ENCODE results near the gene MAZ.

The MAZ gene

DNA sequence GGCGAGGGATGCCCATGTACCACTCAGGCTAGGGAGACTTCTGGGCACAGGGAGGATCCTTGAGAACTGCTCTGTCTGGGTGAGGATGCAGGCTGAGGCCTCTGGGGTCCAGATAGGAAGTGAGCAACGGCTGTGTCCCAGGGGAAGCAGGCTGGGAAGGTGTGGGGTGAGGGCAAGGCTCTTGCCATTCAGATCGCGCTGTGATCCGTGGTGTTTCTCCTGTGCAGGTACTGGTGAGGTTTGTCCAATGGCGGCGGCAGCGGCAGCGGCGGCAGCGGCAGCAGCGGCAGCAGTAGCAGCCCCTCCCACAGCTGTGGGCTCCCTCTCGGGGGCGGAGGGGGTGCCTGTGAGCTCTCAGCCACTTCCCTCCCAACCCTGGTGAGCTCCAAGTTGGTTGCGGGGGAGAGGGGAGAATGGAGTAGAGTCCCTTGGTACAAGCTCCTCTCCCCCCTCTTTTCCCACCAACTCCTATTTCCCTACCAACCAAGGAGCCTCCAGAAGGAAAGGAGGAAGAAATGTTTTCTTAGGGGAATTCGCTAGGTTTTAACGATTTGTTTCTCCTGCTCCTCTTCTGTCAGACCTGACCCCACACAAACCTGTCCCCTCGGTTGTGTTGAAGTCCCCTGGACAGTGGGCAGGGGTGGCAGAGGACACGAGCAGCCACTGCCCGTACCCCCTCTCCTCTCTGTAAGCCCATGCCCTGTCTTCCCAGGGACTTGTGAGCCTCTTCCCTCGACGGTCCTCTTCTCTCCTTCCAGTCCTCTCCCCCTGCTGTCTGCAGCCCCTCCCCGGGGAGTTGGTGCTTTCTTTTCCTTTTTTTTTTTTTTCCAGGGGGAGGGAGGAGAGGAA lies 3.7 kb downstream of the MAZ start:
- Mint-ChIP-seq H3K4me1 (peaks cover 43% of the 10 kb centered on the region), H3K27ac (no peak overlapping the region), H3K27me3 (peaks cover 3% of the 10 kb centered on the region), H3K36me3 (peaks cover 8% of the 10 kb centered on the region), H3K4me3 (peak overlapping the region; percentile 92), H3K9me3 (no peaks in the 10 kb centered on the region)
- DNase-seq (ENCODE audit: low spot score in 2 of 2) (no peak), ATAC-seq (ENCODE audit: low read depth) (no peak)

GRCh38 chr16:29810699-29811169 lies 4.4 kb downstream of the MAZ start:
- Mint-ChIP-seq H3K27ac (no peak overlapping the region), H3K9me3 (no peaks in the 10 kb centered on the region)

DNA sequence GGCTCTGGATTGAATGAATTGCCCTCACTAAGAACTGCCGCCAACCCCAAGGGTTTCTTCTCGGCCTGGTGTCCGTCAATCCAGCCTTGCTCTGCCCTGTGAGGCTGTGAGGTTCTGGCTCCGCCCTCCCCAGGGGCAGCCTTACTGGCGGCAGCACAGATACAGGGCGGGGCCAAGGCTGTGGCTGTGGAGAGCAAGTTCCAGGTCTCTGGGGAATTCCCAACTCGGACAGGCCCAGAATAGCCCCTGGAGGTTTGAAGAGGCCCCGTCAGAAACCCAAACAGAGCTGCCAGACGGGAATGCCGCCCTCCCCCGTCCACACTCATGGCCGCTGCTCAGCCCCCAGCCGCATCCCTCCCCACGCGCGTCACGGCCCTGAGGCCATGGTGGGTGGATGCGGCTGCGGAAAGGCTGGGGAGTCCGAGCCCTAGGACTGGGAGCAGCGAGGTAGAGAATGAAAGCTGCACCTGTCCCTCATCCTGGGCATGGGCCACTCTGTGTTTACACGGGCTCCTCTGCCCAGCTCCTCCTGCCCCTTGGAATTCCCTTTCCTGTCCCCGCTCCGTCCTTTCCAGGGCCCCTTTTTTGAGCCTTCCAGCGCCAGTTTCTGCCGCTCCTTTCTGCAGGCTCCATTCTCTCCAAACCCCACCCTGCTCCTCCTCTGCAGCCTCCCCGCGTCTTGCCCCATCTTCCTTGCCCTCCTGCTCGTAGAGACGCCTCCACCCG lies 5.0 kb downstream of the MAZ start:
- H3K27me3 Mint-ChIP-seq: peaks cover 3% of the 10 kb centered on the region
- peak in 1 of 2 donors; percentile 51 for DNase-seq (ENCODE audit: low spot score in 2 of 2)

More at GRCh38 chr16:29810699-29811169, 4.4 kb downstream of the MAZ start:
- ATAC-seq (ENCODE audit: low read depth) (no peak), DNase-seq (ENCODE audit: low spot score in 2 of 2) (no peak)
- H3K36me3 Mint-ChIP-seq: peaks cover 8% of the 10 kb centered on the region
- H3K4me3 Mint-ChIP-seq: peak overlapping the region; percentile 92
- H3K27me3 Mint-ChIP-seq: peaks cover 3% of the 10 kb centered on the region
- H3K4me1 Mint-ChIP-seq: peaks cover 42% of the 10 kb centered on the region

GRCh38 chr16:29811896-29812665 lies 5.8 kb downstream of the MAZ start, which contains the start of gene PRRT2:
Gene PRRT2 (plus strand): TSS chr16:29812193. CDS start chr16:29813055, 862 bp downstream.
- peak in 1 of 2 donors; percentile 40 for DNase-seq (ENCODE audit: low spot score in 2 of 2)
- peaks cover 45% of the 10 kb centered on the region for H3K4me1 Mint-ChIP-seq

More for the DNA sequence above, 5.0 kb downstream of the MAZ start:
- peaks cover 8% of the 10 kb centered on the region for H3K36me3 Mint-ChIP-seq
- H3K4me3 Mint-ChIP-seq: peak overlapping the region; percentile 92
- H3K4me1 Mint-ChIP-seq: peaks cover 42% of the 10 kb centered on the region
- ATAC-seq (ENCODE audit: low read depth): peak; percentile 11
- H3K27ac Mint-ChIP-seq: peak overlapping the region; percentile 35
- no peaks in the 10 kb centered on the region for H3K9me3 Mint-ChIP-seq

DNA sequence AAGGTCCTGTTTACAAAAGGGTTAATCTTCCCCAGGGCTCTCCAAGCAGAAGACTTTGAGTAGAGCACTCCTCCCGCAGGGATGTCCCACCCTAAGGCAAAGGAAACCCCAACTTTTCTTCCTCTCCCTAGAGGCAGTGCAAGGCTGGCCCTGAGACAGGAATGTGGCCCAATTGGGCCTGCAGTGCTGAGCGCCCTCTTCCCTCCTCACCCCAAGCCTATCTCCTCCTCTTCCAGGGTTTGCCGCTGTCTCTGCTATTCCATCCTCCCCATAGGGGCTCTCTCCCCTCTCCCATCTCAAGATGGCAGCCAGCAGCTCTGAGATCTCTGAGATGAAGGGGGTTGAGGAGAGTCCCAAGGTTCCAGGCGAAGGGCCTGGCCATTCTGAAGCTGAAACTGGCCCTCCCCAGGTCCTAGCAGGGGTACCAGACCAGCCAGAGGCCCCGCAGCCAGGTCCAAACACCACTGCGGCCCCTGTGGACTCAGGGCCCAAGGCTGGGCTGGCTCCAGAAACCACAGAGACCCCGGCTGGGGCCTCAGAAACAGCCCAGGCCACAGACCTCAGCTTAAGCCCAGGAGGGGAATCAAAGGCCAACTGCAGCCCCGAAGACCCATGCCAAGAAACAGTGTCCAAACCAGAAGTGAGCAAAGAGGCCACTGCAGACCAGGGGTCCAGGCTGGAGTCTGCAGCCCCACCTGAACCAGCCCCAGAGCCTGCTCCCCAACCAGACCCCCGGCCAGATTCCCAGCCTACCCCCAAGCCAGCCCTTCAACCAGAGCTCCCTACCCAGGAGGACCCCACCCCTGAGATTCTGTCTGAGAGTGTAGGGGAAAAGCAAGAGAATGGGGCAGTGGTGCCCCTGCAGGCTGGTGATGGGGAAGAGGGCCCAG lies 6.7 kb downstream of the MAZ start:
- no peak for DNase-seq (ENCODE audit: low spot score in 2 of 2)
- Mint-ChIP-seq H3K27ac (no peak overlapping the region), H3K4me3 (peak overlapping the region; percentile 92), H3K27me3 (peaks cover 3% of the 10 kb centered on the region), H3K4me1 (peaks cover 44% of the 10 kb centered on the region), H3K36me3 (peaks cover 9% of the 10 kb centered on the region), H3K9me3 (no peaks in the 10 kb centered on the region)
- no peak for ATAC-seq (ENCODE audit: low read depth)

More at GRCh38 chr16:29811896-29812665, 5.8 kb downstream of the MAZ start, which contains the start of gene PRRT2:
- Mint-ChIP-seq H3K36me3 (peaks cover 8% of the 10 kb centered on the region), H3K4me3 (peak within 1 kb of the TSS; percentile 92), H3K9me3 (no peaks in the 10 kb centered on the region), H3K27ac (peak within 1 kb of the TSS; percentile 35), H3K27me3 (peaks cover 3% of the 10 kb centered on the region)
- ATAC-seq (ENCODE audit: low read depth): no peak

- Mint-ChIP-seq H3K27ac (no peak overlapping the region), H3K36me3 (peaks cover 13% of the 10 kb centered on the region)
These were observed 7.6 kb downstream of the MAZ start for GRCh38 chr16:29813644-29814562.

DNA sequence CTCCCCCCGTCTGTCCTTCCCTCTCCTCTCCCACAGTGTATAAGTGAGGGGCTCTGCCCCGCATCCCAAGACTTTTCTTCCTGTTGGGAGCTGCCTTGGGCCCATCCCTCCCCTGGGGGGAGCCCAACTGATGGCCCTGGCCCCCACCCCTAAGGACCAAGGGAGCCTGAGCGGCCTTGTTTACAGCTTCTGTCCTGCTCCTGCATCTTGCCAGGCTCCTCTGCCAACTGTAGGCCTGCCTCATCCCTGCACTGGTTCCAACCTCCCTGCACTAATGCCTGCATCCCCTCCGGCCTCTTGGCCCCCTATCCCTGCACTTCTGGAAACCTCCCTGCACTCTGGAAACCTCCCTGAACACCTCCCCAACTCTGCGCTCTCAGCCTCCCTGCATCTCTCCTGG lies 8.3 kb downstream of the MAZ start:
- Mint-ChIP-seq H3K4me1 (peaks cover 49% of the 10 kb centered on the region), H3K27ac (no peak overlapping the region), H3K27me3 (peaks cover 3% of the 10 kb centered on the region), H3K9me3 (no peaks in the 10 kb centered on the region), H3K4me3 (peak overlapping the region; percentile 97), H3K36me3 (peaks cover 18% of the 10 kb centered on the region)
- DNase-seq (ENCODE audit: low spot score in 2 of 2) (no peak), ATAC-seq (ENCODE audit: low read depth) (no peak)

More at GRCh38 chr16:29813644-29814562, 7.6 kb downstream of the MAZ start:
- Mint-ChIP-seq H3K9me3 (no peaks in the 10 kb centered on the region), H3K4me3 (no peak overlapping the region), H3K27me3 (peaks cover 3% of the 10 kb centered on the region), H3K4me1 (peaks cover 46% of the 10 kb centered on the region)
- ATAC-seq (ENCODE audit: low read depth) (no peak), DNase-seq (ENCODE audit: low spot score in 2 of 2) (no peak)

GRCh38 chr16:29815032-29815721 lies 8.8 kb downstream of the MAZ start:
- no peak for DNase-seq (ENCODE audit: low spot score in 2 of 2)
- Mint-ChIP-seq H3K4me3 (peak overlapping the region; percentile 97), H3K9me3 (no peaks in the 10 kb centered on the region), H3K27me3 (peaks cover 3% of the 10 kb centered on the region), H3K36me3 (peaks cover 17% of the 10 kb centered on the region), H3K4me1 (peaks cover 51% of the 10 kb centered on the region), H3K27ac (peak overlapping the region; percentile 96)
- peak; percentile 4 for ATAC-seq (ENCODE audit: low read depth)

GRCh38 chr16:29815793-29816693 lies 9.7 kb downstream of the MAZ start, which contains the start of gene PAGR1:
Gene PAGR1 (plus strand): TSS chr16:29816152. CDS start chr16:29816526, 374 bp downstream.
- H3K9me3 Mint-ChIP-seq: no peaks in the 10 kb centered on the region
- peaks cover 3% of the 10 kb centered on the region for H3K27me3 Mint-ChIP-seq
- peak within 1 kb of the TSS; percentile 97 for H3K4me3 Mint-ChIP-seq
- DNase-seq (ENCODE audit: low spot score in 2 of 2) (peak; percentile 98 to 99), ATAC-seq (ENCODE audit: low read depth) (peak; percentile 77)
- peaks cover 50% of the 10 kb centered on the region for H3K4me1 Mint-ChIP-seq
- H3K36me3 Mint-ChIP-seq: peaks cover 15% of the 10 kb centered on the region
- peak within 1 kb of the TSS; percentile 96 for H3K27ac Mint-ChIP-seq

DNA sequence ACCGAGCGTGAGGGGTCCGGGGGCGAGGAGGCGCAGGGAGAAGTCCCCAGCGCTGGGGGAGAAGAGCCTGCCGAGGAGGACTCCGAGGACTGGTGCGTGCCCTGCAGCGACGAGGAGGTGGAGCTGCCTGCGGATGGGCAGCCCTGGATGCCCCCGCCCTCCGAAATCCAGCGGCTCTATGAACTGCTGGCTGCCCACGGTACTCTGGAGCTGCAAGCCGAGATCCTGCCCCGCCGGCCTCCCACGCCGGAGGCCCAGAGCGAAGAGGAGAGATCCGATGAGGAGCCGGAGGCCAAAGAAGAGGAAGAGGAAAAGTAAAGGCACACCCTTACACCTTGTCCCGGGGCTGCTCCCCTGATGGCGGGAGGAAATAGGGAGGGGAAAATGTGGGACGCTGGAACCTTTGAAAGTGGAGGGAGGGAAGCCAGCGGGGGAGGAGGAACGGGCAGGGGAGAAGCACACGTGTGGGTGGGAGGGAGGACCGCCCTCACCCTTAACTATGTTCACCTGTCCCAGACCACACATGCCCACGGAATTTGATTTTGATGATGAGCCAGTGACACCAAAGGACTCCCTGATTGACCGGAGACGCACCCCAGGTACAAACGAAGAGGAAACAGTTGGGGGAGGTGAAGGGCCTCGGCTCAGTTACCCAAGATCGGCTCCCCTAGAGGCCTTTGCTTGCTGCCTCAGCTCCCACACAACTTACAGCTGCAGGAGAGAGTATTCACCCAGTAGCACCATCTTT lies 10.5 kb downstream of the MAZ start:
- no peak for ATAC-seq (ENCODE audit: low read depth)
- Mint-ChIP-seq H3K9me3 (no peaks in the 10 kb centered on the region), H3K27me3 (no peaks in the 10 kb centered on the region), H3K36me3 (peaks cover 15% of the 10 kb centered on the region), H3K4me3 (peak overlapping the region; percentile 97), H3K27ac (peak overlapping the region; percentile 96), H3K4me1 (peaks cover 48% of the 10 kb centered on the region)
- DNase-seq (ENCODE audit: low spot score in 2 of 2): no peak

Data from memory B cell (primary cell).